22Rv1 (cell line): Measurements from ENCODE around the gene SCMH1.

ENCODE experiments used
- CTCF ChIP-seq: fragments of 450-650 bp; IDR thresholded peaks from 2 replicates; pipeline ENCODE4 v1.5.1; 2017; ENCODE audit warnings: mild to moderate bottlenecking
- ZFX ChIP-seq: fragments of 450-650 bp; IDR thresholded peaks from 2 replicates; pipeline ENCODE4 v1.6.1; 2017; ENCODE audit warnings: antibody characterized with exemption, borderline replicate concordance

- TF ChIP-seq CTCF (no peak), ZFX (no peak)
Measured at GRCh38 chr1:41199375-41199774, 42.7 kb downstream of the SCMH1 start.
